Adrenal gland (tissue), 12 donors: ENCODE data around the gene CDIPT. TPM values are rescaled to one million over a fixed set of nuclear protein-coding genes. Genes with fewer than 3 reads are reported as not detected.
A peak's percentile ranks its signal among the peaks of the same experiment; 100 is the strongest.
"Not testable (repeated sequence)": the region's sequence is repeated elsewhere in the genome, so short reads cannot be mapped to it uniquely, and the experiment has no call there.

Experiments used
- DNase-seq, 7 donors: peaks; one replicate each; pipeline ENCODE4 v3.0.0-alpha.2; 2019 to 2020
- H3K27ac ChIP-seq, 5 donors: fragments of 200-600 bp; sonication (generic) in 4 of 5; 1 replicate in 3 of 5; 2 replicates in 2 of 5; pipeline versions ENCODE4 v1.5.1 to v1.8.0; 2016 to 2020; ENCODE audit warnings: mild to moderate bottlenecking in 1 of 5
- H3K27me3 ChIP-seq: fragments of 200-600 bp; 2 replicates; pipeline ENCODE4 v1.8.0; 2021
- H3K36me3 ChIP-seq, 2 donors: fragments of 200-600 bp; replicated peaks in 1 of 2; 1 replicate in 1 of 2; 2 replicates in 1 of 2; pipeline versions ENCODE4 v1.5.1 to v1.8.0; 2018 to 2022
- H3K4me1 ChIP-seq, 2 donors: fragments of 200-600 bp; replicated peaks in 1 of 2; 1 replicate in 1 of 2; 2 replicates in 1 of 2; pipeline versions ENCODE4 v1.5.1 to v1.8.0; 2018 to 2021
- H3K4me3 ChIP-seq, 4 donors: fragments of 200-600 bp; sonication (generic) in 3 of 4; one replicate each; pipeline ENCODE4 v1.5.1; 2016 to 2018
- H3K9me3 ChIP-seq, 3 donors: fragments of 200-600 bp; sonication (generic) in 1 of 3; replicated peaks in 1 of 3; 1 replicate in 2 of 3; 2 replicates in 1 of 3; pipeline versions ENCODE4 v1.5.1 to v1.8.0; 2016 to 2021
- POLR2A ChIP-seq, 2 donors: fragments of 450-650 bp; IDR thresholded peaks; one replicate each; pipeline ENCODE4 v1.6.1; 2017; ENCODE audit warnings: antibody characterized with exemption in 2 of 2, mild to moderate bottlenecking in 2 of 2, moderate library complexity in 1 of 2
- WGBS, 4 donors: extraction: QIAGEN DNeasy Blood & Tissue Kit in 2 of 4; methylation state at CpG; one replicate each; pipeline versions ENCODE4 v1.1.5 to v1.1.7; 2013 to 2017; 5-methylcytosine and 5-hydroxymethylcytosine counted together
- intact Hi-C, 2 donors: fragments of 100-400 bp; cut with DNase I; formaldehyde crosslinking; loops; one replicate each; pipeline versions ENCODE4 v1.14.1 to v1.15.0; 2022 to 2023
- polyA plus RNA-seq, 3 donors: library from polyadenylated mRNA; stranded (reverse); fragments of 200-250 nt in 2 of 3; fragments of 350-450 nt in 1 of 3; fragmentation: Illumina TruSeq in 1 of 3; extraction: RNeasy Lipid Tissue Mini Kit (QIAGEN cat#74804) in 1 of 3; gene quantifications; one replicate each; pipeline ENCODE4 v1.2.3, GENCODE V29; 2013 to 2014
- total RNA-seq, 9 donors: library from RNA; depleted of rRNA in 4 of 9; stranded (reverse); fragments of >200 nt in 4 of 9; fragments of 120-200 nt in 1 of 9; fragmentation: NEBNext Ultra II Directional in 1 of 9; extraction: Animal tissue kit (Norgen Biotek cat#: 25700) in 1 of 9; gene quantifications; one replicate each; pipeline versions ENCODE4 v1.1.0 to v1.2.4, GENCODE V29; 2013 to 2023
- TF ChIP-seq, protein P1 (sequence below), 6 experiments: fragments of 450-650 bp in 4 of 6; fragments of 200-600 bp in 2 of 6; sonication (generic) in 1 of 6; IDR thresholded peaks; 1 replicate in 5 of 6; 2 replicates in 1 of 6; pipeline versions ENCODE4 v1.5.1 to v1.8.0; 2016 to 2021; ENCODE audit warnings: antibody characterized with exemption in 6 of 6, mild to moderate bottlenecking in 2 of 6, moderate library complexity in 1 of 6
- donor health status: healthy with polysubstance abuse.
- donor health status: Bipolar disorder and iron deficiency.
- donor health status: DM: yes; HTN: yes; CAD: no.
- donor health status: DM: no; HTN: no; CAD: no.
- donor health status: DM: no; HTN: no; CAD: no.
- donor health status: DM: yes; HTN: yes; CAD: no.

The CDIPT gene
- total and polyA plus RNA-seq, 12 donors: 44.9 to 203 (median 127) TPM

DNA sequence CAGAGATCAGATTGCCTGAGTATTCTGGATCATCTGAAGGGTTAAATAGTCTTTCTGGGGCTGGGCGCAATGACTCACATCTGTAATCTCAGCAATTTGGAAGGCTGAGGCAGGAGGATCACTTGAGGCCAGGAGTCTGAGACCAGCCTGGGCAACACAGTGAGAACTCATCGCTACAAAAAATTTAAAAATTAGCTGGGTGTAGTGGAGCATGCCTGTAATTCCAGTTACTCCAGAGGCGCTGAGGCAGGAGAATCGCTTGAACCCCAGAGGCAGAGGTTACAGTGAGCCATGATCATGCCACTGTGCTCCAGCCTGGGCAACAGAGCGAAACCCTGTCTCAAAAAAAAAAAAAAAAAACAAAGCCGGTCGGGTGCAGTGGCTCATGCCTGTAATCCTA lies 27.1 kb downstream of the CDIPT start:
- intact Hi-C loops: no loop called here
- no peaks in the 10 kb centered on the region for H3K9me3 ChIP-seq
- H3K4me3 ChIP-seq: no peak overlapping the region
- peaks cover 0 to 100% of the 10 kb centered on the region in 2 donors for H3K36me3 ChIP-seq
- DNase-seq: no peak
- no peak for TF ChIP-seq POLR2A (IDR thresholded peaks at IDR 0.05)
- TF ChIP-seq, protein P1, sequence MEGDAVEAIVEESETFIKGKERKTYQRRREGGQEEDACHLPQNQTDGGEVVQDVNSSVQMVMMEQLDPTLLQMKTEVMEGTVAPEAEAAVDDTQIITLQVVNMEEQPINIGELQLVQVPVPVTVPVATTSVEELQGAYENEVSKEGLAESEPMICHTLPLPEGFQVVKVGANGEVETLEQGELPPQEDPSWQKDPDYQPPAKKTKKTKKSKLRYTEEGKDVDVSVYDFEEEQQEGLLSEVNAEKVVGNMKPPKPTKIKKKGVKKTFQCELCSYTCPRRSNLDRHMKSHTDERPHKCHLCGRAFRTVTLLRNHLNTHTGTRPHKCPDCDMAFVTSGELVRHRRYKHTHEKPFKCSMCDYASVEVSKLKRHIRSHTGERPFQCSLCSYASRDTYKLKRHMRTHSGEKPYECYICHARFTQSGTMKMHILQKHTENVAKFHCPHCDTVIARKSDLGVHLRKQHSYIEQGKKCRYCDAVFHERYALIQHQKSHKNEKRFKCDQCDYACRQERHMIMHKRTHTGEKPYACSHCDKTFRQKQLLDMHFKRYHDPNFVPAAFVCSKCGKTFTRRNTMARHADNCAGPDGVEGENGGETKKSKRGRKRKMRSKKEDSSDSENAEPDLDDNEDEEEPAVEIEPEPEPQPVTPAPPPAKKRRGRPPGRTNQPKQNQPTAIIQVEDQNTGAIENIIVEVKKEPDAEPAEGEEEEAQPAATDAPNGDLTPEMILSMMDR (IDR thresholded peaks at IDR 0.05): no peak
- no peak overlapping the region for H3K27ac ChIP-seq
- H3K4me1 ChIP-seq: peaks cover 12 to 26% of the 10 kb centered on the region in 2 donors
- 87 to 92% (median 89%) methylated on average over 7 of the region's 7 CpGs for WGBS, 4 donors
- no peaks in the 10 kb centered on the region for H3K27me3 ChIP-seq

DNA sequence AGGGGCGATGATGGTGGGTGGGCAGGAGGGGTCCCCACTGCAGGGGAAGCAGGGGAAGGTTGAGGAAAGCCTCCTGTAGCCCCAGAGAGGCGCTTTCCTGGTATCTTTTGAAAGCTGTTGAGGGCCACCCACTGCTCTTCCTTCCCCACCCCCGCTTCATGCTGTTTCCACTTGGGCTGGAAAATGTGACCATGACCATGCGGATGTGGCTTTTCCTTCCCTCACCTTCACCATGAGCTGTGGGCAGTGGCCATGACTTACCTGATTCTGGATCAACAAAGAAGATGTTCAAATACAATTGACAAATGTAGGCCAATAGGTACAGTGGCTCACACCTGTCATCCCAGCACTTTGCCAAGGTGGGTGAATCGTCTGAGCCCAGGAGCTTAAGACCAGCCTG lies 28.9 kb downstream of the CDIPT start:
- no peaks in the 10 kb centered on the region for H3K9me3 ChIP-seq
- intact Hi-C loops: no loop called here
- 90 to 94% (median 91%) methylated on average over 3 to 5 of the region's 5 CpGs for WGBS, 4 donors
- TF ChIP-seq, protein P1 (IDR thresholded peaks at IDR 0.05): no peak
- no peak for TF ChIP-seq POLR2A (IDR thresholded peaks at IDR 0.05)
- no peak for DNase-seq
- H3K36me3 ChIP-seq: peaks cover 0 to 95% of the 10 kb centered on the region in 2 donors
- H3K4me3 ChIP-seq: no peak overlapping the region
- H3K27ac ChIP-seq: peak overlapping the region in 1 of 5 donors; percentile 30
- peaks cover 0 to 28% of the 10 kb centered on the region in 2 donors for H3K4me1 ChIP-seq
- no peaks in the 10 kb centered on the region for H3K27me3 ChIP-seq

DNA sequence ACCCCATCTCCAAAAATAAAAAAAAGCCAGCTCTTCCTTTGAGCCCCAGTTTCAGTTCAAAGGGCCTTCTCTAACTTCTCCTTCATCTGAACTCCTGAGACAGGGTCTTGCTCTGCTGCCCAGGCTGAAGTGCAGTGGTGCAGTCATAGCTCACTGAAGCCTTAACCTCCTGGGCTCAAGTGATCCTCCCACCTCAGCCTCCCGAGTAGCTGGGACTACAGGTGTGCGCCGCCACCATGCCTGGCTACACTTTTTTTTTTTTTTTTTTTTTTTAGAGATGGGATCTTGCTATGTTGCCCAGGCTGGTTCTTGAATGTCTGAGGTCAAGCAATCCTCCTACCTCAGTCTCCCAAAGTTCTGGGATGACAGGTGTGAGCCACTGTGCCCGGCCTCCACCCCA lies 29.8 kb downstream of the CDIPT start:
- WGBS, 4 donors: 91 to 99% (median 97%) methylated on average over 4 of the region's 4 CpGs
- H3K27ac ChIP-seq, DNase-seq, H3K27me3 ChIP-seq, H3K9me3 ChIP-seq, intact Hi-C loops, H3K4me3 ChIP-seq: not testable (repeated sequence)
- Histone ChIP-seq H3K36me3 (peaks cover 0 to 86% of the 10 kb centered on the region in 2 donors), H3K4me1 (peaks cover 0 to 29% of the 10 kb centered on the region in 2 donors)

DNA sequence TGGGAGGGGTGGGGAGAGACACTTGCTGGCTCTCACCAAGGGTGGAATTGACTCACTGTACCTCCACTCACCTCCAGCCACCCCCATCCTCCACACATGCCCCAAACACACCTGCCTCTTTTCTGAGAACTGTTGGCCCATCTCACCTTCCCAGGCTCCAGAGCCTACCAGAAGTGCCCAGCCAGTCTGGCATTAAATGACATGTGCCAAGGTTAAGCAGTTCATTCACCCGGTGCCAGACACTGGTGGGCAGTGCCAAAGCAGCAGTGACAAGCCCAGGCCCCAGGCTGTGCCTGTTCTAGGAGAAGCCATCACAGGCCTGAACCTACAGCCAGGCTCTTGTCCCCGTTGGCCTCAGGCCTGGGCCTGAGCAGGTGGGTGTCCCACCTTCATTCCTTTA lies 31.5 kb downstream of the CDIPT start:
- Histone ChIP-seq H3K27me3 (no peaks in the 10 kb centered on the region), H3K4me1 (peaks cover 12 to 46% of the 10 kb centered on the region in 2 donors), H3K36me3 (peaks cover 0 to 69% of the 10 kb centered on the region in 2 donors), H3K27ac (peak overlapping the region in 3 of 5 donors; percentile 9 to 93 (median 30)), H3K4me3 (no peak overlapping the region), H3K9me3 (no peaks in the 10 kb centered on the region)
- WGBS, 4 donors: 34 to 64% (median 51%) methylated on average over 2 of the region's 2 CpGs
- intact Hi-C loops: no loop called here
- peak in 5 of 7 donors; percentile 51 to 74 (median 63) for DNase-seq
- TF ChIP-seq POLR2A (IDR thresholded peaks at IDR 0.05): no peak
- TF ChIP-seq, protein P1 (IDR thresholded peaks at IDR 0.05): no peak

DNA sequence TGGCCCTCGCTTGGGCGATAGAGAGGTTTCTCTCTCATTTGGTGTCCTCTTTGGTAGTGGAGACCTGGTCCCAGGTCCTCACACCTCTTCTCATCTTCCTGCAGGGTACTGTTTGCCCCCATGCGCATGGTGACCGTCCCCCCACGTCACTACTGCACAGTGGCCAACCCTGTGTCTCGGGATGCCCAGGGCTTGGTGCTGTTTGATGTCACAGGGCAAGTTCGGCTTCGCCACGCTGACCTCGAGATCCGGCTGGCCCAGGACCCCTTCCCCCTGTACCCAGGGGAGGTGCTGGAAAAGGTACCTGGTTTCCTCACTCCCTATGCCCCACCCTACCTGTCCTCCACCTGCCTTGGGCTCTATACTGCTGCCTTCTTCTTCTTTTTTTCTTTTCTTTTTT lies 32.3 kb downstream of the CDIPT start:
- H3K4me3 ChIP-seq: no peak overlapping the region
- DNase-seq: no peak
- 90 to 95% (median 94%) methylated on average over 7 to 11 of the region's 11 CpGs for WGBS, 4 donors
- intact Hi-C loops: no loop called here
- H3K4me1 ChIP-seq: peaks cover 20 to 53% of the 10 kb centered on the region in 2 donors
- H3K27ac ChIP-seq: peak overlapping the region in 2 of 5 donors; percentile 9 to 93
- peaks cover 0 to 62% of the 10 kb centered on the region in 2 donors for H3K36me3 ChIP-seq
- H3K9me3 ChIP-seq: no peaks in the 10 kb centered on the region
- TF ChIP-seq POLR2A (IDR thresholded peaks at IDR 0.05): no peak
- TF ChIP-seq, protein P1 (IDR thresholded peaks at IDR 0.05): no peak
- H3K27me3 ChIP-seq: no peaks in the 10 kb centered on the region
